Smooth muscle cell (in vitro differentiated cells): Measurements from ENCODE around the gene EVL. TPM values are rescaled to one million over a fixed set of nuclear protein-coding genes. Genes with fewer than 3 reads are reported as not detected.

Source experiments
- DNase-seq: peaks from one replicate; lab custom pipeline; 2025; ENCODE audit not compliant: unreplicated experiment; lab: John Stamatoyannopoulos, UW
- H2AFZ ChIP-seq: fragments of 200-600 bp; sonication (generic); 2 replicates; pipeline ENCODE4 v1.6.0; 2016; ENCODE audit warnings: antibody characterized with exemption, low read depth, mild to moderate bottlenecking
- H3F3A ChIP-seq: fragments of 200-600 bp; sonication (generic); 2 replicates; pipeline ENCODE4 v1.6.0; 2017; ENCODE audit warnings: antibody characterized with exemption, low read depth
- H3K27ac ChIP-seq: fragments of 200-600 bp; sonication (generic); 2 replicates; pipeline ENCODE4 v1.5.1; 2016; ENCODE audit warnings: low read depth, mild to moderate bottlenecking
- H3K27me3 ChIP-seq: fragments of 200-600 bp; sonication (generic); 2 replicates; pipeline ENCODE4 v1.6.1; 2016; ENCODE audit warnings: low read depth, mild to moderate bottlenecking
- H3K36me3 ChIP-seq: fragments of 200-600 bp; sonication (generic); 2 replicates; pipeline ENCODE4 v1.5.1; 2016; ENCODE audit warnings: low read depth
- H3K4me1 ChIP-seq: fragments of 200-600 bp; sonication (generic); 2 replicates; pipeline ENCODE4 v1.5.1; 2016; ENCODE audit warnings: low read depth
- H3K4me2 ChIP-seq: fragments of 200-600 bp; sonication (generic); 2 replicates; pipeline ENCODE4 v1.6.0; 2016; ENCODE audit warnings: mild to moderate bottlenecking
- H3K4me3 ChIP-seq: fragments of 200-600 bp; sonication (generic); 2 replicates; pipeline ENCODE4 v1.5.1; 2016; ENCODE audit warnings: mild to moderate bottlenecking
- H3K79me2 ChIP-seq: fragments of 200-600 bp; sonication (generic); 2 replicates; pipeline ENCODE4 v1.6.0; 2016; ENCODE audit warnings: low read depth, mild to moderate bottlenecking
- H3K9ac ChIP-seq: fragments of 200-600 bp; sonication (generic); 2 replicates; pipeline ENCODE4 v1.6.0; 2016; ENCODE audit warnings: low read depth
- H3K9me3 ChIP-seq: fragments of 200-600 bp; sonication (generic); replicated peaks from 2 replicates; pipeline ENCODE4 v1.5.1; 2016; ENCODE audit warnings: low read depth
- H4K20me1 ChIP-seq: fragments of 200-600 bp; sonication (generic); 2 replicates; pipeline ENCODE4 v1.6.0; 2016; ENCODE audit warnings: low read depth
- CTCF ChIP-seq: fragments of 200-600 bp; sonication (generic); IDR thresholded peaks from 2 replicates; pipeline ENCODE4 v1.5.1; 2017; ENCODE audit warnings: borderline replicate concordance, mild to moderate bottlenecking, antibody characterized with exemption; ENCODE audit not compliant: insufficient read depth, poor library complexity, severe bottlenecking
- WGBS: methylation state at CpG from one replicate; pipeline ENCODE4 v1.1.7; 2016; ENCODE audit warnings: low lambda C conversion rate; 5-methylcytosine and 5-hydroxymethylcytosine counted together
- polyA plus RNA-seq: library from polyadenylated mRNA; unstranded; fragments of >200 nt; fragmentation: Nextera tagmentation; extraction: Ambion mirVana; gene quantifications from 2 replicates; pipeline ENCODE4 v1.2.1, GENCODE V29; 2016
- total RNA-seq: library from RNA; depleted of rRNA; stranded (reverse); fragments of >200 nt; gene quantifications from 2 replicates; pipeline ENCODE4 v1.2.3, GENCODE V29; 2014

EVL gene
- total and polyA plus RNA-seq, 2 experiments from 2014 or later, result 19.5 to 26.3 TPM

GRCh38 chr14:100104006-100104352 is 38.8 kb downstream of the EVL start:
- Histone ChIP-seq H3K36me3 (no peaks in the 10 kb centered on the region), H3K27me3 (no peaks in the 10 kb centered on the region), H3K27ac (no peak overlapping the region), H3K9me3 (no peaks in the 10 kb centered on the region), H3K4me2 (no peak overlapping the region), H3K79me2 (no peaks in the 10 kb centered on the region), H2AFZ (no peak overlapping the region), H3K4me1 (no peaks in the 10 kb centered on the region), H3K4me3 (no peak overlapping the region), H3K9ac (no peak overlapping the region), H3F3A (no peaks in the 10 kb centered on the region), H4K20me1 (no peaks in the 10 kb centered on the region)
- TF ChIP-seq CTCF, result no peak
- DNase-seq, result no peak
- WGBS, result 93% methylated on average over 4 of the region's 4 CpGs

- no peaks in the 10 kb centered on the region for H3K27me3 ChIP-seq
- H3K4me2 ChIP-seq, result peak overlapping the region; percentile 3
- H3F3A ChIP-seq, result no peaks in the 10 kb centered on the region
- H4K20me1 ChIP-seq, result no peaks in the 10 kb centered on the region
- no peaks in the 10 kb centered on the region for H3K4me1 ChIP-seq
- no peak for DNase-seq
- no peaks in the 10 kb centered on the region for H3K9me3 ChIP-seq
- 77% methylated on average over 7 of the region's 7 CpGs for WGBS
- H3K4me3 ChIP-seq, result no peak overlapping the region
- no peak overlapping the region for H3K9ac ChIP-seq
- no peaks in the 10 kb centered on the region for H3K36me3 ChIP-seq
- TF ChIP-seq CTCF, result no peak
- no peak overlapping the region for H3K27ac ChIP-seq
- no peaks in the 10 kb centered on the region for H3K79me2 ChIP-seq
- H2AFZ ChIP-seq, result no peak overlapping the region
Observed at GRCh38 chr14:100104523-100105300, 39.5 kb downstream of the EVL start.

GRCh38 chr14:100105357-100106169 is 40.3 kb downstream of the EVL start:
- H3K4me2 ChIP-seq, result no peak overlapping the region
- no peak overlapping the region for H3K4me3 ChIP-seq
- H3K9me3 ChIP-seq, result no peaks in the 10 kb centered on the region
- H3K27me3 ChIP-seq, result no peaks in the 10 kb centered on the region
- no peaks in the 10 kb centered on the region for H4K20me1 ChIP-seq
- H3K79me2 ChIP-seq, result no peaks in the 10 kb centered on the region
- no peak overlapping the region for H3K9ac ChIP-seq
- no peak overlapping the region for H2AFZ ChIP-seq
- no peak overlapping the region for H3K27ac ChIP-seq
- no peak for TF ChIP-seq CTCF
- no peaks in the 10 kb centered on the region for H3K36me3 ChIP-seq
- no peaks in the 10 kb centered on the region for H3K4me1 ChIP-seq
- H3F3A ChIP-seq, result no peaks in the 10 kb centered on the region
- WGBS, result 95% methylated on average over 16 of the region's 16 CpGs
- DNase-seq, result no peak
